PFSK-1 (cell line): ENCODE results near the gene SLC25A24.

Source experiments
- FOXP2 ChIP-seq: optimal IDR thresholded peaks from 2 replicates; pipeline ENCODE3; 2011; ENCODE audit warnings: borderline replicate concordance, control low read depth, inconsistent platforms; ENCODE audit not compliant: insufficient read depth; ENCODE audit errors: extremely low read length, extremely low read depth
- POLR2AphosphoS5 ChIP-seq: IDR thresholded peaks from 2 replicates; pipeline ENCODE4 v1.6.1; 2012; ENCODE audit warnings: low read depth, mild to moderate bottlenecking, control low read depth, low read length, moderate library complexity
- SIN3A ChIP-seq: IDR thresholded peaks from 2 replicates; pipeline ENCODE4 v1.6.1; 2012; ENCODE audit warnings: mild to moderate bottlenecking, low read length, moderate library complexity, borderline replicate concordance; ENCODE audit not compliant: insufficient read depth
- TF ChIP-seq, protein P1 (sequence below), 2 experiments: IDR thresholded peaks; 2 replicates each; pipeline versions ENCODE4 v1.6.1 to v1.8.0; 2011 to 2012; ENCODE audit warnings: low read depth in 2 of 2, low read length in 2 of 2, control low read depth in 1 of 2, inconsistent platforms in 1 of 2, mild to moderate bottlenecking in 1 of 2, moderate library complexity in 1 of 2; ENCODE audit not compliant: insufficient read depth in 1 of 2

DNA sequence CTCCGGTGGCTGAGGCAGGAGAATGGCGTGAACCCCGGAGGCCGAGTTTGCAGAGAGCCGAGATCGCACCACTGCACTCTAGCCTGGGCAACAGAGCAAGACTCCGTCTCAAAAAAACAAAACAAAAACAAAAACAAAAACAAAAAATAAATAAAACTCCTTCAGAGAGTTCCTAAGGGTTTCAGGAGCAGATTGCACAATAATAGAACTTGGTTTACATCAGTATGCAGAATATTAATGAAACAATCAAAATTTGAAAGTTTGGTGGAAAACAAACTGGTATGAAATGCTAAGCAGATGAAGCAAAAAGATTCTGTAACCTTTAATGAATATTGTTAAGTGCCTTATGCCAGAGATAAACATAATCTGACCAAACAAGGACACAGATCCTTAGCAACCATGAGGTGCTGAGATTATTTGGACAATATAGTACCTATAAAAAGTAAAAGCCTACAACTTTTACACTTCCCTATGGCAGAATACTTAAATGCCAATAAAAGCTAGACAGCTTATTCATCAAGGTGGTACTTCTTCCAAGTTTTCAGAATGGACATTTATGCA is 41.2 kb downstream of the SLC25A24 start:
- TF ChIP-seq SIN3A = no peak
- TF ChIP-seq POLR2AphosphoS5 = no peak
- TF ChIP-seq, protein P1, sequence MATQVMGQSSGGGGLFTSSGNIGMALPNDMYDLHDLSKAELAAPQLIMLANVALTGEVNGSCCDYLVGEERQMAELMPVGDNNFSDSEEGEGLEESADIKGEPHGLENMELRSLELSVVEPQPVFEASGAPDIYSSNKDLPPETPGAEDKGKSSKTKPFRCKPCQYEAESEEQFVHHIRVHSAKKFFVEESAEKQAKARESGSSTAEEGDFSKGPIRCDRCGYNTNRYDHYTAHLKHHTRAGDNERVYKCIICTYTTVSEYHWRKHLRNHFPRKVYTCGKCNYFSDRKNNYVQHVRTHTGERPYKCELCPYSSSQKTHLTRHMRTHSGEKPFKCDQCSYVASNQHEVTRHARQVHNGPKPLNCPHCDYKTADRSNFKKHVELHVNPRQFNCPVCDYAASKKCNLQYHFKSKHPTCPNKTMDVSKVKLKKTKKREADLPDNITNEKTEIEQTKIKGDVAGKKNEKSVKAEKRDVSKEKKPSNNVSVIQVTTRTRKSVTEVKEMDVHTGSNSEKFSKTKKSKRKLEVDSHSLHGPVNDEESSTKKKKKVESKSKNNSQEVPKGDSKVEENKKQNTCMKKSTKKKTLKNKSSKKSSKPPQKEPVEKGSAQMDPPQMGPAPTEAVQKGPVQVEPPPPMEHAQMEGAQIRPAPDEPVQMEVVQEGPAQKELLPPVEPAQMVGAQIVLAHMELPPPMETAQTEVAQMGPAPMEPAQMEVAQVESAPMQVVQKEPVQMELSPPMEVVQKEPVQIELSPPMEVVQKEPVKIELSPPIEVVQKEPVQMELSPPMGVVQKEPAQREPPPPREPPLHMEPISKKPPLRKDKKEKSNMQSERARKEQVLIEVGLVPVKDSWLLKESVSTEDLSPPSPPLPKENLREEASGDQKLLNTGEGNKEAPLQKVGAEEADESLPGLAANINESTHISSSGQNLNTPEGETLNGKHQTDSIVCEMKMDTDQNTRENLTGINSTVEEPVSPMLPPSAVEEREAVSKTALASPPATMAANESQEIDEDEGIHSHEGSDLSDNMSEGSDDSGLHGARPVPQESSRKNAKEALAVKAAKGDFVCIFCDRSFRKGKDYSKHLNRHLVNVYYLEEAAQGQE (IDR thresholded peaks at IDR 0.05; ENCODE audit: insufficient read depth in 1 of 2, low read depth in 2 of 2, low read length in 2 of 2) = no peak
- no peak for TF ChIP-seq FOXP2
